Measurements from ENCODE around the gene KLK14.

The KLK14 gene

DNA sequence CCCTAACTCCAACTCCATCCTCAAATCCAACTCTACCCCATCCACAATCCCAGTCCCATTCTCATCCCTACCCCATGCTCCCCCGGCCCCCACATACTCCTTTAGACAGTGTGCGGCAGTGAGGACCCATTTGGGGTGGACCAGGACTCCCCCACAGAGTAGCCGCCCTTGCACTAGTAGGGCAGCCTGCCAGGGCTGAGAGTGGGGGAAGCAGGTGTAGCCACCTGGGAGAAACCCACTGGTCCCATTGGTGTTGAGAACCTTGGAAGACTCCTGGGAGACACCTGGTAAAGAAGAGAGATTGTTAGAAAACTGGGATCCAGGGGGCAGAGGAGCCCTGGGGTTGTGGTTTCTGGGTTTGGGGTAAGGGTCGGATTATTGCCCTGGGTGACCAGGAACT, 22.4 kb downstream of the KLK14 start:
- H3K9me3 ChIP-seq (ENCODE audit: control insufficient read depth, insufficient read depth, low read depth, low read length), result no peaks in the 10 kb centered on the region
- CTCF ChIA-PET, result interaction anchor here (0.9 kb wide), 1 partner anchor 36 kb away, joined by 3 read pairs; no protein-coding TSS in a partner anchor
- POLR2A ChIA-PET, result no interaction called here
- no peaks in the 10 kb centered on the region for H3K36me3 ChIP-seq (ENCODE audit: control insufficient read depth in 2 of 2, insufficient read depth in 1 of 2, low read length in 2 of 2)
- H3K27ac ChIP-seq (ENCODE audit: extremely low read depth, low read depth, low read length), result no peak overlapping the region
- H3K4me3 ChIP-seq (ENCODE audit: low read depth, low read length), result no peak overlapping the region
- TF ChIP-seq ZNF791 (tag by site-specific recombination; IDR thresholded peaks at IDR 0.05), result no peak
- no peak for TF ChIP-seq ZNF48 (tag by site-specific recombination; IDR thresholded peaks at IDR 0.05)
- no peak for TF ChIP-seq GLIS2 (tag by site-specific recombination; IDR thresholded peaks at IDR 0.05)
- TF ChIP-seq ZNF416 (tag by site-specific recombination; IDR thresholded peaks at IDR 0.05), result no peak
- TF ChIP-seq ZNF341 (tag by site-specific recombination; IDR thresholded peaks at IDR 0.05; ENCODE audit: low read depth), result no peak
- H3K4me1 ChIP-seq (ENCODE audit: control insufficient read depth, insufficient read depth, low read length), result no peaks in the 10 kb centered on the region

DNA sequence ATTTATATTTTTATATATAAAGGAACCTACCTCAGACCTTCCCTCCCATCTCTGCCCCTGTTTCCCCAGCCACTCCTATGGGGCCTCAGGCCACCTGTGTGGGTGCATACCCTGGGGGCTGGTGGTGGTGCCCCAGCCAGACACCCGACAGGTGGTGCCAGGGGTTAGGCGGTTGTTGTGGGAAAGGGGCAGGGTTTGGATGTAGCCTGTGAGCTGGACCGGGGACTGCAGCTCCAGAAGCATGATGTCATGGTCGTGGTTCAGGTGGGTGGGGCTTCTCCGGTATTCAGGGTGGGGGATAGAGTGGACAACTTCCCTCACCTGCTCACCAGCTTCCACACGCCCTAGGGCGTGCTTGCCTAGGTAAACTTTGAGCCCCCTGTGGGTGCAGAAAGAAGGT, 23.0 kb downstream of the KLK14 start:
- ChIA-PET POLR2A (interaction anchor here (0.6 kb wide), 1 partner anchor 42 kb away, joined by 9 read pairs; no protein-coding TSS in a partner anchor), CTCF (interaction anchor here (0.9 to 1.0 kb wide), 2 partner anchors 37 to 38 kb away, joined by 3 read pairs; no protein-coding TSS in a partner anchor)
- H3K36me3 ChIP-seq (ENCODE audit: control insufficient read depth in 2 of 2, insufficient read depth in 1 of 2, low read length in 2 of 2), result no peaks in the 10 kb centered on the region
- no peak overlapping the region for H3K4me3 ChIP-seq (ENCODE audit: low read depth, low read length)
- no peaks in the 10 kb centered on the region for H3K9me3 ChIP-seq (ENCODE audit: control insufficient read depth, insufficient read depth, low read depth, low read length)
- H3K27ac ChIP-seq (ENCODE audit: extremely low read depth, low read depth, low read length), result no peak overlapping the region
- TF ChIP-seq WT1 (tag by site-specific recombination; IDR thresholded peaks at IDR 0.05) (no peak), ZNF140 (tag by site-specific recombination; IDR thresholded peaks at IDR 0.05) (no peak), ZNF514 (tag by site-specific recombination; IDR thresholded peaks at IDR 0.05) (no peak), ZNF623 (tag by site-specific recombination; IDR thresholded peaks at IDR 0.05) (no peak), ZNF157 (tag by site-specific recombination; IDR thresholded peaks at IDR 0.05) (no peak)
- no peaks in the 10 kb centered on the region for H3K4me1 ChIP-seq (ENCODE audit: control insufficient read depth, insufficient read depth, low read length)

DNA sequence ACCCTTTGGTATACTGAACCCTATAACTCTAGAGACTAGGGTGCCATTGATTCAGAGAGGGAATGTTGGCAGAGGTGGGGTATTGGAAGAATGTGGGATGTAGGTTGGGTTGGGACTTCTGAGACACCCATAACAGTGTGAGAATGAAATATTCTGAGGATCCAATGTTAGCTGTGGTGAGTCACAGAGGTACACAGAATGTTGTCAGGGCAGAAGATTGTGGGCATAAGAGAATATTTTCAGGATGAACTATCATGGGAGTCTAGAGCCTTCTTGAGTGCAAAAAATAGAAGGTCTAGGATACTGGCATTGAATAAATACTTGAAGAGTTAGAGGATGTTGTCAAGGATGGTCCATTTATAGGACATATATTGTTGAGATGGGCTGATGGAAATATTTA, 26.8 kb downstream of the KLK14 start:
- Histone ChIP-seq H3K4me1 (ENCODE audit: control insufficient read depth, insufficient read depth, low read length) (no peaks in the 10 kb centered on the region), H3K36me3 (ENCODE audit: control insufficient read depth in 2 of 2, insufficient read depth in 1 of 2, low read length in 2 of 2) (no peaks in the 10 kb centered on the region), H3K27ac (ENCODE audit: extremely low read depth, low read depth, low read length) (no peak overlapping the region), H3K9me3 (ENCODE audit: control insufficient read depth, insufficient read depth, low read depth, low read length) (no peaks in the 10 kb centered on the region), H3K4me3 (ENCODE audit: low read depth, low read length) (no peak overlapping the region)
- POLR2A ChIA-PET, result no interaction called here
- TF ChIP-seq ZNF324 (tag by site-specific recombination; IDR thresholded peaks at IDR 0.05) (no peak), ZNF140 (tag by site-specific recombination; IDR thresholded peaks at IDR 0.05) (no peak), KLF8 (tag by site-specific recombination; IDR thresholded peaks at IDR 0.05) (no peak), ZNF555 (tag by site-specific recombination; conservative IDR thresholded peaks at IDR 0.05) (no peak), ZFP37 (tag by site-specific recombination; IDR thresholded peaks at IDR 0.05) (no peak), ZNF791 (tag by site-specific recombination; IDR thresholded peaks at IDR 0.05) (no peak), ZNF169 (tag by site-specific recombination; IDR thresholded peaks at IDR 0.05) (no peak), ZNF560 (tag by site-specific recombination; IDR thresholded peaks at IDR 0.05; ENCODE audit: borderline replicate concordance) (no peak), ZNF510 (tag by site-specific recombination; IDR thresholded peaks at IDR 0.05; ENCODE audit: insufficient replicate concordance) (no peak), ZNF623 (tag by site-specific recombination; IDR thresholded peaks at IDR 0.05) (no peak), EGR2 (tag by site-specific recombination; IDR thresholded peaks at IDR 0.05; ENCODE audit: low read depth) (no peak), ZNF585B (tag by site-specific recombination; IDR thresholded peaks at IDR 0.05) (no peak), YY2 (tag by site-specific recombination; IDR thresholded peaks at IDR 0.05) (no peak), ZNF311 (tag by site-specific recombination; IDR thresholded peaks at IDR 0.05; ENCODE audit: borderline replicate concordance) (no peak), ZNF707 (tag by site-specific recombination; IDR thresholded peaks at IDR 0.05) (no peak), ZNF654 (tag by site-specific recombination; IDR thresholded peaks at IDR 0.05; ENCODE audit: low read depth) (no peak)
- TF ChIP-seq, protein P1, sequence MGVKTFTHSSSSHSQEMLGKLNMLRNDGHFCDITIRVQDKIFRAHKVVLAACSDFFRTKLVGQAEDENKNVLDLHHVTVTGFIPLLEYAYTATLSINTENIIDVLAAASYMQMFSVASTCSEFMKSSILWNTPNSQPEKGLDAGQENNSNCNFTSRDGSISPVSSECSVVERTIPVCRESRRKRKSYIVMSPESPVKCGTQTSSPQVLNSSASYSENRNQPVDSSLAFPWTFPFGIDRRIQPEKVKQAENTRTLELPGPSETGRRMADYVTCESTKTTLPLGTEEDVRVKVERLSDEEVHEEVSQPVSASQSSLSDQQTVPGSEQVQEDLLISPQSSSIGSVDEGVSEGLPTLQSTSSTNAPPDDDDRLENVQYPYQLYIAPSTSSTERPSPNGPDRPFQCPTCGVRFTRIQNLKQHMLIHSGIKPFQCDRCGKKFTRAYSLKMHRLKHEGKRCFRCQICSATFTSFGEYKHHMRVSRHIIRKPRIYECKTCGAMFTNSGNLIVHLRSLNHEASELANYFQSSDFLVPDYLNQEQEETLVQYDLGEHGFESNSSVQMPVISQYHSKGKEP (tag by site-specific recombination; IDR thresholded peaks at IDR 0.05), result no peak
- TF ChIP-seq, protein P2, sequence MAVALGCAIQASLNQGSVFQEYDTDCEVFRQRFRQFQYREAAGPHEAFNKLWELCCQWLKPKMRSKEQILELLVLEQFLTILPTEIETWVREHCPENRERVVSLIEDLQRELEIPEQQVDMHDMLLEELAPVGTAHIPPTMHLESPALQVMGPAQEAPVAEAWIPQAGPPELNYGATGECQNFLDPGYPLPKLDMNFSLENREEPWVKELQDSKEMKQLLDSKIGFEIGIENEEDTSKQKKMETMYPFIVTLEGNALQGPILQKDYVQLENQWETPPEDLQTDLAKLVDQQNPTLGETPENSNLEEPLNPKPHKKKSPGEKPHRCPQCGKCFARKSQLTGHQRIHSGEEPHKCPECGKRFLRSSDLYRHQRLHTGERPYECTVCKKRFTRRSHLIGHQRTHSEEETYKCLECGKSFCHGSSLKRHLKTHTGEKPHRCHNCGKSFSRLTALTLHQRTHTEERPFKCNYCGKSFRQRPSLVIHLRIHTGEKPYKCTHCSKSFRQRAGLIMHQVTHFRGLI (tag by site-specific recombination; IDR thresholded peaks at IDR 0.05), result no peak
- TF ChIP-seq, protein P3, sequence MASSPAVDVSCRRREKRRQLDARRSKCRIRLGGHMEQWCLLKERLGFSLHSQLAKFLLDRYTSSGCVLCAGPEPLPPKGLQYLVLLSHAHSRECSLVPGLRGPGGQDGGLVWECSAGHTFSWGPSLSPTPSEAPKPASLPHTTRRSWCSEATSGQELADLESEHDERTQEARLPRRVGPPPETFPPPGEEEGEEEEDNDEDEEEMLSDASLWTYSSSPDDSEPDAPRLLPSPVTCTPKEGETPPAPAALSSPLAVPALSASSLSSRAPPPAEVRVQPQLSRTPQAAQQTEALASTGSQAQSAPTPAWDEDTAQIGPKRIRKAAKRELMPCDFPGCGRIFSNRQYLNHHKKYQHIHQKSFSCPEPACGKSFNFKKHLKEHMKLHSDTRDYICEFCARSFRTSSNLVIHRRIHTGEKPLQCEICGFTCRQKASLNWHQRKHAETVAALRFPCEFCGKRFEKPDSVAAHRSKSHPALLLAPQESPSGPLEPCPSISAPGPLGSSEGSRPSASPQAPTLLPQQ (tag by site-specific recombination; IDR thresholded peaks at IDR 0.05), result no peak
- CTCF ChIA-PET, result interaction anchor here (0.5 kb wide), 1 partner anchor 103 kb away, joined by 3 read pairs; no protein-coding TSS in a partner anchor

All from HEK293 (cell line).